ENCODE measurements around the gene MID1. TPM values are rescaled to one million over a fixed set of nuclear protein-coding genes. Genes with fewer than 3 reads are reported as not detected.

MID1 gene
- total RNA-seq, 1 experiment from 2014 or later = 32.4 TPM

GRCh38 chrX:10579112-10580011 lies 41.0 kb downstream of the MID1 start:
- no peak for TF ChIP-seq SIN3A (IDR thresholded peaks at IDR 0.05; ENCODE audit: borderline replicate concordance, insufficient read depth, low read depth, low read length)
- TF ChIP-seq TCF7L2 (IDR thresholded peaks at IDR 0.05; ENCODE audit: low read depth, low read length) = 0 out of 2 replicates have a peak, but pooled peaks have one; percentile 36
- ATAC-seq = no peak
- Histone ChIP-seq H3K27ac (ENCODE audit: low read length) (peak overlapping the region; percentile 87), H3K4me3 (ENCODE audit: low read depth in 2 of 2, low read length in 2 of 2) (peak overlapping the region; percentile 4 to 37; a peak in 3 of 4 replicates), H3K9me3 (ENCODE audit: control insufficient read depth, insufficient read depth, low read depth, low read length) (peaks cover 4% of the 10 kb centered on the region; the same call in 1 of the 2 replicates), H3K4me1 (ENCODE audit: control insufficient read depth, insufficient read depth, low read length) (peaks cover 14% of the 10 kb centered on the region), H3K36me3 (ENCODE audit: control insufficient read depth, insufficient read depth, low read length) (no peaks in the 10 kb centered on the region), H3K27me3 (ENCODE audit: control insufficient read depth, insufficient read depth, low read length) (no peaks in the 10 kb centered on the region)
- in situ Hi-C loops (cut with HindIII; ENCODE audit: low pct_unique_long_range_greater_than_20kb, low sequenced_read_pairs) = no loop called here
- POLR2A ChIA-PET = no interaction called here
- CTCF ChIA-PET = no interaction called here
- DNase-seq (ENCODE audit: low read depth, low spot score) = no peak
- intact Hi-C loops (cut with micrococcal nuclease; ENCODE audit: unreplicated experiment) = no loop called here
- BruUV-seq (replicated peaks) = no TSS peak

- TF ChIP-seq, protein P1, sequence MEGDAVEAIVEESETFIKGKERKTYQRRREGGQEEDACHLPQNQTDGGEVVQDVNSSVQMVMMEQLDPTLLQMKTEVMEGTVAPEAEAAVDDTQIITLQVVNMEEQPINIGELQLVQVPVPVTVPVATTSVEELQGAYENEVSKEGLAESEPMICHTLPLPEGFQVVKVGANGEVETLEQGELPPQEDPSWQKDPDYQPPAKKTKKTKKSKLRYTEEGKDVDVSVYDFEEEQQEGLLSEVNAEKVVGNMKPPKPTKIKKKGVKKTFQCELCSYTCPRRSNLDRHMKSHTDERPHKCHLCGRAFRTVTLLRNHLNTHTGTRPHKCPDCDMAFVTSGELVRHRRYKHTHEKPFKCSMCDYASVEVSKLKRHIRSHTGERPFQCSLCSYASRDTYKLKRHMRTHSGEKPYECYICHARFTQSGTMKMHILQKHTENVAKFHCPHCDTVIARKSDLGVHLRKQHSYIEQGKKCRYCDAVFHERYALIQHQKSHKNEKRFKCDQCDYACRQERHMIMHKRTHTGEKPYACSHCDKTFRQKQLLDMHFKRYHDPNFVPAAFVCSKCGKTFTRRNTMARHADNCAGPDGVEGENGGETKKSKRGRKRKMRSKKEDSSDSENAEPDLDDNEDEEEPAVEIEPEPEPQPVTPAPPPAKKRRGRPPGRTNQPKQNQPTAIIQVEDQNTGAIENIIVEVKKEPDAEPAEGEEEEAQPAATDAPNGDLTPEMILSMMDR (IDR thresholded peaks at IDR 0.05) = no peak
- no peak for TF ChIP-seq SIN3A (IDR thresholded peaks at IDR 0.05; ENCODE audit: borderline replicate concordance, insufficient read depth, low read depth, low read length)
- TF ChIP-seq, protein P2, sequence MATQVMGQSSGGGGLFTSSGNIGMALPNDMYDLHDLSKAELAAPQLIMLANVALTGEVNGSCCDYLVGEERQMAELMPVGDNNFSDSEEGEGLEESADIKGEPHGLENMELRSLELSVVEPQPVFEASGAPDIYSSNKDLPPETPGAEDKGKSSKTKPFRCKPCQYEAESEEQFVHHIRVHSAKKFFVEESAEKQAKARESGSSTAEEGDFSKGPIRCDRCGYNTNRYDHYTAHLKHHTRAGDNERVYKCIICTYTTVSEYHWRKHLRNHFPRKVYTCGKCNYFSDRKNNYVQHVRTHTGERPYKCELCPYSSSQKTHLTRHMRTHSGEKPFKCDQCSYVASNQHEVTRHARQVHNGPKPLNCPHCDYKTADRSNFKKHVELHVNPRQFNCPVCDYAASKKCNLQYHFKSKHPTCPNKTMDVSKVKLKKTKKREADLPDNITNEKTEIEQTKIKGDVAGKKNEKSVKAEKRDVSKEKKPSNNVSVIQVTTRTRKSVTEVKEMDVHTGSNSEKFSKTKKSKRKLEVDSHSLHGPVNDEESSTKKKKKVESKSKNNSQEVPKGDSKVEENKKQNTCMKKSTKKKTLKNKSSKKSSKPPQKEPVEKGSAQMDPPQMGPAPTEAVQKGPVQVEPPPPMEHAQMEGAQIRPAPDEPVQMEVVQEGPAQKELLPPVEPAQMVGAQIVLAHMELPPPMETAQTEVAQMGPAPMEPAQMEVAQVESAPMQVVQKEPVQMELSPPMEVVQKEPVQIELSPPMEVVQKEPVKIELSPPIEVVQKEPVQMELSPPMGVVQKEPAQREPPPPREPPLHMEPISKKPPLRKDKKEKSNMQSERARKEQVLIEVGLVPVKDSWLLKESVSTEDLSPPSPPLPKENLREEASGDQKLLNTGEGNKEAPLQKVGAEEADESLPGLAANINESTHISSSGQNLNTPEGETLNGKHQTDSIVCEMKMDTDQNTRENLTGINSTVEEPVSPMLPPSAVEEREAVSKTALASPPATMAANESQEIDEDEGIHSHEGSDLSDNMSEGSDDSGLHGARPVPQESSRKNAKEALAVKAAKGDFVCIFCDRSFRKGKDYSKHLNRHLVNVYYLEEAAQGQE (IDR thresholded peaks at IDR 0.05; ENCODE audit: insufficient read depth in 1 of 2, low read depth in 2 of 2, low read length in 1 of 2) = no peak
- TF ChIP-seq TCF7L2 (IDR thresholded peaks at IDR 0.05; ENCODE audit: low read depth, low read length) = no peak
- TF ChIP-seq POLR2AphosphoS5 (IDR thresholded peaks at IDR 0.05; ENCODE audit: low read depth, low read length) = no peak
- ChIA-PET POLR2A (no interaction called here), CTCF (no interaction called here)
- H3K36me3 ChIP-seq (ENCODE audit: control insufficient read depth, insufficient read depth, low read length) = no peaks in the 10 kb centered on the region
- ATAC-seq (no peak), DNase-seq (ENCODE audit: low read depth, low spot score) (no peak)
- peaks cover 14% of the 10 kb centered on the region for H3K4me1 ChIP-seq (ENCODE audit: control insufficient read depth, insufficient read depth, low read length)
- no peak overlapping the region for H3K4me3 ChIP-seq (ENCODE audit: low read depth in 2 of 2, low read length in 2 of 2)
- no peaks in the 10 kb centered on the region for H3K9me3 ChIP-seq (ENCODE audit: control insufficient read depth, insufficient read depth, low read depth, low read length)
- H3K27me3 ChIP-seq (ENCODE audit: control insufficient read depth, insufficient read depth, low read length) = no peaks in the 10 kb centered on the region
- no TSS peak for BruUV-seq (replicated peaks)
- H3K27ac ChIP-seq (ENCODE audit: low read length) = peak overlapping the region; percentile 87
- in situ Hi-C loops (cut with HindIII; ENCODE audit: low pct_unique_long_range_greater_than_20kb, low sequenced_read_pairs) (no loop called here), intact Hi-C loops (cut with micrococcal nuclease; ENCODE audit: unreplicated experiment) (no loop called here)
Measured at GRCh38 chrX:10578527-10578926, 41.9 kb downstream of the MID1 start.

DNA sequence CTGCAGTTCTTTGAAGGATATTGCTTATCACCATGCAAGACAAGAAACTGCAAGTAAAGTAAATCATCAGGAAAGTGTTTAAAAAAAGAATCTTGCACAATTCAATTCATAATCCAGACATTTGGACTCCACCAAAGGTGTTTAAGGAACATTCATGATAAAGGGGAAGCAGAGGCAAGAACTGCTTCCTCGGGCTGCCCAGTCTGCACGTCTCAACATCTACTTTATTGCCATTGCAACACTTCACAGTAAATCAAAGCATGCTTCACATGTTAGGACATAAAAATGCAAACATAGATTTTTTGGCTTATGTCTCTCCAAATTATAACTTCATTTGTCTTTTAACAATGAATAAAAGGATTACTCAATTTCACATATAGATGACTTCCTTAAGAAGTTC lies 42.5 kb downstream of the MID1 start:
- H3K9me3 ChIP-seq (ENCODE audit: control insufficient read depth, insufficient read depth, low read depth, low read length) = no peaks in the 10 kb centered on the region
- intact Hi-C loops (cut with micrococcal nuclease; ENCODE audit: unreplicated experiment) (no loop called here), in situ Hi-C loops (cut with HindIII; ENCODE audit: low pct_unique_long_range_greater_than_20kb, low sequenced_read_pairs) (no loop called here)
- DNase-seq (ENCODE audit: low read depth, low spot score) (no peak), ATAC-seq (no peak)
- no peak overlapping the region for H3K4me3 ChIP-seq (ENCODE audit: low read depth in 2 of 2, low read length in 2 of 2)
- peaks cover 11% of the 10 kb centered on the region for H3K4me1 ChIP-seq (ENCODE audit: control insufficient read depth, insufficient read depth, low read length)
- H3K27me3 ChIP-seq (ENCODE audit: control insufficient read depth, insufficient read depth, low read length) = no peaks in the 10 kb centered on the region
- ChIA-PET POLR2A (no interaction called here), CTCF (no interaction called here)
- BruUV-seq (replicated peaks) = no TSS peak
- no peaks in the 10 kb centered on the region for H3K36me3 ChIP-seq (ENCODE audit: control insufficient read depth, insufficient read depth, low read length)
- TF ChIP-seq SIN3A (IDR thresholded peaks at IDR 0.05; ENCODE audit: borderline replicate concordance, insufficient read depth, low read depth, low read length) (no peak), POLR2AphosphoS5 (IDR thresholded peaks at IDR 0.05; ENCODE audit: low read depth, low read length) (no peak)
- TF ChIP-seq, protein P1 (IDR thresholded peaks at IDR 0.05) = no peak
- TF ChIP-seq, protein P2 (IDR thresholded peaks at IDR 0.05; ENCODE audit: insufficient read depth in 1 of 2, low read depth in 2 of 2, low read length in 1 of 2) = no peak
- H3K27ac ChIP-seq (ENCODE audit: low read length) = peak overlapping the region; percentile 87
